Measurements from ENCODE around the gene NCEH1. TPM values are rescaled to one million over a fixed set of nuclear protein-coding genes. Genes with fewer than 3 reads are reported as not detected.
A peak's percentile ranks its signal among the peaks of the same experiment; 100 is the strongest.

The NCEH1 gene
- total RNA-seq, 4 donors from 2014 or later, result 6.6 to 15.8 (median 10.6) TPM

DNA sequence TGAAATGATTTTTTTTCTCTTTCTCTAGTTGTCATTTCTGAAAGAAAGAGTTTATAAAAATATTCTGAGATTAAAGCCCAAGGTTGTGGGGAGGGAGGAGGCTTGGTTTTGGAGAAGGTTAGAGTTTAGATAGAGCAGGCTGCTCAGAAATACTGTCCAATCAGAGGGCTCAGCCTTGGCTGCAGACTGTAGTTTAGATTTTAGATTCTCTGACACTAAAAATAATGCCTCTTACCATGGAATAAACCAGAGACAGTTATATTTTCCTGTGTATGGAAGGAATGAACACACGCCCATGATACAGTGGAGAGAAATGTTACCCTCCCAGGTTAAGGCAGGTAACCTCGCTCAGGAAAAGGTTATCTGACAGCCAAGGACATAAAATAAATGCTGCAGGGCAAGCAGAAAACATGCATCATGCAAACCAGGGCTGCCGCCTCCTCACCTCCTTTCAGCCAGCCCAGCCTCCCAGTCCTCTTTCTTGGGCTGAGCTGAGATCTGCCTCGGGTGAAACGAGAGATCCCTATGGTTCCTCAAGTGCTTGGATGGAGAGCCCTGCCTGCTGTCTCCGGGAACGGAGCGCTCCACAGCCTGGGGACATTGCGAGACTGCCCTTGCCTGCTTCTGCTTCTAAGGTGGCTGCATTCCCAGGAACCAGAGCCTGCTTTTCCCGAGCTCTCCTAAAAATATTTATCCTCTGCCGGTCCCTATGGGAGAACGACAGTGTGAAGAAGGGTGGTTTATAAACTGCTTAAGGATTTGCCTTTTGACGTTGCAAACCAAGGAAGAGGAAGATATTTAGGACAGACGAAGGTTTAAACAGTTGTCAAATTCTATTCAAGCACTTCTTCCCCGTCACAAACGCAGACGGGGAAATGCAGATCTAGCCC is 848 bp downstream of the NCEH1 start:
- DNase-seq, result peak in 2 of 3 donors; percentile 62 to 68
- Histone ChIP-seq H3K4me1 (peaks cover 0 to 15% (median 4%) of the 10 kb centered on the region in 4 donors), H3K27me3 (no peaks in the 10 kb centered on the region), H3K27ac (peak overlapping the region; percentile 75 to 92 (median 88)), H3K36me3 (no peaks in the 10 kb centered on the region), H3K4me3 (peak overlapping the region; percentile 63 to 92 (median 82)), H3K9me3 (no peaks in the 10 kb centered on the region)
- TF ChIP-seq, protein P1, sequence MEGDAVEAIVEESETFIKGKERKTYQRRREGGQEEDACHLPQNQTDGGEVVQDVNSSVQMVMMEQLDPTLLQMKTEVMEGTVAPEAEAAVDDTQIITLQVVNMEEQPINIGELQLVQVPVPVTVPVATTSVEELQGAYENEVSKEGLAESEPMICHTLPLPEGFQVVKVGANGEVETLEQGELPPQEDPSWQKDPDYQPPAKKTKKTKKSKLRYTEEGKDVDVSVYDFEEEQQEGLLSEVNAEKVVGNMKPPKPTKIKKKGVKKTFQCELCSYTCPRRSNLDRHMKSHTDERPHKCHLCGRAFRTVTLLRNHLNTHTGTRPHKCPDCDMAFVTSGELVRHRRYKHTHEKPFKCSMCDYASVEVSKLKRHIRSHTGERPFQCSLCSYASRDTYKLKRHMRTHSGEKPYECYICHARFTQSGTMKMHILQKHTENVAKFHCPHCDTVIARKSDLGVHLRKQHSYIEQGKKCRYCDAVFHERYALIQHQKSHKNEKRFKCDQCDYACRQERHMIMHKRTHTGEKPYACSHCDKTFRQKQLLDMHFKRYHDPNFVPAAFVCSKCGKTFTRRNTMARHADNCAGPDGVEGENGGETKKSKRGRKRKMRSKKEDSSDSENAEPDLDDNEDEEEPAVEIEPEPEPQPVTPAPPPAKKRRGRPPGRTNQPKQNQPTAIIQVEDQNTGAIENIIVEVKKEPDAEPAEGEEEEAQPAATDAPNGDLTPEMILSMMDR (IDR thresholded peaks at IDR 0.05), result no peak
- TF ChIP-seq POLR2A (IDR thresholded peaks at IDR 0.05), result peak in 1 of 2 donors; percentile 17

DNA sequence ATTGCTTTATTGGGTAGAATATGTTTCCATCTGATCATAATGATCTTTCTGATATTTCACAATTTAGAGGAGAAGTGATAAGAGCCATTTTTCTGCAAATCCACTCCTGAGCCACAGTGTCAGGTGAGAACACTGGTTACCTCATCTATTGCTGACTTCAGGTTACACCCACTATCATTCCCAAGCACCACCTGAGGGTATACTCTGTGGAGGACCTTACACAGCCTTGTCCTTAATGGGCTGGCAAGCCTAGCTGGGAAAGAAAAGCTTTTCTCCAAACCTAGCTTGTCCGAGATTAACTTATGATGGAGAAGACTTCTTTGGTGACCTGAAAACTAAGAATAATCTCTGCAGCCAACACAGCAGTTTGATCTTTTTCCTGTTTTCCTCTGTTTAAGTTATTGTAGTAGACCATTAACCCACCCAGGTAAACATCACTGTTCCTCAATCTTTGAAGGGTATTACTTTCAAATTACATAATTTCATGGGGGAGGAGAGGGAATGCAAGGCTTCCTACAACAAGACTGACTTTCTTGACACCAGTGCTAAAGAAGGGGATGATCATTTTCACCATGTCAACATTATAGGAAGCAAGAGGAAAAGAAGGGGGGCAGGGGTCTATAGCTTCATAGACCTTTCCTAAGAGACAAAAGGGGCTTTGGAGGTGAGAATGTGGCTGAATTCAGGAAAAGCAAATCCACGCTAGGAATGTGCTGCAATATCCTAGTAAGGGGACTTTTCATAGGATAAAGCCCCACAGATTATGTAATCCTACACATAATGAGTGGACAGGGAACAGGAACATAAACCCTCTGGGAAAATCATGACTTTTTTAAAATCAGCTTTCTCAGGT is 1.7 kb downstream of the NCEH1 start:
- Histone ChIP-seq H3K36me3 (no peaks in the 10 kb centered on the region), H3K9me3 (no peaks in the 10 kb centered on the region), H3K27ac (peak overlapping the region in 1 of 4 donors; percentile 8), H3K4me1 (peaks cover 0 to 15% (median 4%) of the 10 kb centered on the region in 4 donors), H3K4me3 (peak overlapping the region in 1 of 4 donors; percentile 92), H3K27me3 (no peaks in the 10 kb centered on the region)
- TF ChIP-seq, protein P1 (IDR thresholded peaks at IDR 0.05), result no peak
- no peak for TF ChIP-seq POLR2A (IDR thresholded peaks at IDR 0.05)
- DNase-seq, result no peak

DNA sequence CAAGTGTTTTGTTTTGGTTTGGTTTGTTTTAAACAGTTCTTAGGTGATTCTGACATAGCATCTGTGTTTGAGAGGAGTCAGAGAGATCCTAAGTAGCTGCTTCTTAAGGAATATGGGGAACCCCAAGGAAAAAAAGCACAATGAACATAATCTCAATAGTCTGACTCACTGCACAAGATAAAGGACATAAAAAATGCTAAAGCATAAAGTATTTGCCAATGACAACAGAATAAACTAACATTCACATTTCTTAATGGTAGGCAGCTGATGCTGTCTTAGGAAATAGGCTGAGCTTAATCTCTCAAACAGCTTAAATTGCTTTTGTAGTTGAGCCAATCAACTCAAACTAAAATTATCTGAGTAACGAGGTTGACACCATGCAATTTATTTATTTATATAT is 2.9 kb downstream of the NCEH1 start:
- no peak overlapping the region for H3K4me3 ChIP-seq
- no peak for DNase-seq
- no peak overlapping the region for H3K27ac ChIP-seq
- H3K36me3 ChIP-seq, result no peaks in the 10 kb centered on the region
- H3K9me3 ChIP-seq, result no peaks in the 10 kb centered on the region
- TF ChIP-seq POLR2A (IDR thresholded peaks at IDR 0.05), result no peak
- H3K27me3 ChIP-seq, result no peaks in the 10 kb centered on the region
- peaks cover 0 to 15% (median 4%) of the 10 kb centered on the region in 4 donors for H3K4me1 ChIP-seq

DNA sequence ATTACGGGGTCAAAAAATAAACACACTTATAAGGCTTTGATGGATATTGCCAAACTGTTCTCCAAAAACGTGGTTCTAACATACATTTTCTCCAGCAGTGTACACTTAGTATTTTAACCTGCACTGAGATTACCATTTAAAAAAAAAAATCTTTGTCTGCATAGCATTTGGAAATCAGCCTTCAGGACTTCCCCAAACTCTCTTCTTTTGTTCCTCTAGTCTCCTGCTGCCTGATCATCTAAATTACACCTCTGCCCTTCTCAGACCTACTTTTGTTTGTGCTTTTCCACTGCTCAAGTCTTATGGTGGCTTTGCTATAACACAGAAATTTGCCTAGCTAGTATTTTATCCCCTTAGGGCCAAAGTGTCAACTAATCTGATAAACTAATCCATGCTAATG is 3.8 kb downstream of the NCEH1 start:
- H3K27me3 ChIP-seq, result no peaks in the 10 kb centered on the region
- no peak overlapping the region for H3K27ac ChIP-seq
- H3K36me3 ChIP-seq, result no peaks in the 10 kb centered on the region
- no peaks in the 10 kb centered on the region for H3K9me3 ChIP-seq
- peaks cover 0 to 15% (median 4%) of the 10 kb centered on the region in 4 donors for H3K4me1 ChIP-seq
- TF ChIP-seq POLR2A (IDR thresholded peaks at IDR 0.05), result no peak
- TF ChIP-seq, protein P1 (IDR thresholded peaks at IDR 0.05), result no peak
- no peak for DNase-seq
- no peak overlapping the region for H3K4me3 ChIP-seq

DNA sequence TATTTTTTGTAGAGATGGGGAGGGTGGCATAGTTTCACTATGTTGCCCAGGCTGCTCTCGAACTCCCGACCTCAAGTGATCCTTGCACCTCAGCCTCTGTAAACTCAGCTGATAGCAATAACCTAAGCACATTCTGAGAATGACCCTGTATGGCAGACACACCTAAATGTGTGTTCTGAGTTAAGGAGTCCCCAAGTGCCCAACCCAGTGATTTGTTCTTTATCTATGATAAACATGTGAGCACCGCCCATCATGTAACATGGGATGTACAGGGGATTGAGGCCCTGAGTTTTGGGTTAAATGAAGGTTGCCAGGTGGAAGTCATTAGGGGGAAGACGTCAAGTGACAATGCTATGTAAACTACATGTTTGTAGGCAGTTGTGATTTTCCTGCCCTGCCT is 5.7 kb downstream of the NCEH1 start:
- no peak for DNase-seq
- H3K36me3 ChIP-seq, result no peaks in the 10 kb centered on the region
- H3K4me1 ChIP-seq, result peaks cover 0 to 12% (median 4%) of the 10 kb centered on the region in 4 donors
- no peak for TF ChIP-seq POLR2A (IDR thresholded peaks at IDR 0.05)
- TF ChIP-seq, protein P1 (IDR thresholded peaks at IDR 0.05), result no peak
- no peak overlapping the region for H3K27ac ChIP-seq
- H3K4me3 ChIP-seq, result no peak overlapping the region
- no peaks in the 10 kb centered on the region for H3K27me3 ChIP-seq
- no peaks in the 10 kb centered on the region for H3K9me3 ChIP-seq

Data from Peyer's patch (tissue), 4 donors.